Esophagus muscularis mucosa (tissue), 4 donors: ENCODE measurements around the gene ETFBKMT. TPM values are rescaled to one million over a fixed set of nuclear protein-coding genes. Genes with fewer than 3 reads are reported as not detected.
"Not testable (repeated sequence)": the region's sequence is repeated elsewhere in the genome, so short reads cannot be mapped to it uniquely, and the experiment has no call there.

ENCODE experiments used
- DNase-seq: peaks from one replicate; pipeline ENCODE4 v3.0.0-alpha.2; 2017; ENCODE audit errors: extremely low spot score
- H3K27ac ChIP-seq, 4 donors: fragments of 200-600 bp; sonication (generic); replicated peaks in 1 of 4; 1 replicate in 3 of 4; 2 replicates in 1 of 4; pipeline ENCODE4 v1.5.1; 2016 to 2019; ENCODE audit warnings: mild to moderate bottlenecking in 1 of 4
- H3K27me3 ChIP-seq, 4 donors: fragments of 200-600 bp; sonication (generic); one replicate each; pipeline versions ENCODE4 v1.5.1 to v1.6.0; 2016 to 2019
- H3K36me3 ChIP-seq, 4 donors: fragments of 200-600 bp; sonication (generic); one replicate each; pipeline ENCODE4 v1.5.1; 2016 to 2019
- H3K4me1 ChIP-seq, 4 donors: fragments of 200-600 bp; sonication (generic); one replicate each; pipeline ENCODE4 v1.5.1; 2016 to 2019
- H3K4me3 ChIP-seq, 4 donors: fragments of 200-600 bp; sonication (generic); 1 replicate in 2 of 4; 2 replicates in 2 of 4; pipeline ENCODE4 v1.5.1; 2016 to 2019; ENCODE audit warnings: mild to moderate bottlenecking in 4 of 4, moderate library complexity in 1 of 4
- H3K9me3 ChIP-seq, 4 donors: fragments of 200-600 bp; sonication (generic); 1 replicate in 3 of 4; 2 replicates in 1 of 4; pipeline ENCODE4 v1.5.1; 2016 to 2019
- EP300 ChIP-seq: sonication (generic); formaldehyde crosslinking; IDR thresholded peaks from one replicate; pipeline ENCODE4 v1.6.1; 2017; ENCODE audit warnings: antibody characterized with exemption
- POLR2A ChIP-seq: fragments of 450-650 bp; IDR thresholded peaks from one replicate; pipeline ENCODE4 v1.6.1; 2017; ENCODE audit warnings: antibody characterized with exemption, moderate library complexity, mild to moderate bottlenecking, low read depth
- POLR2AphosphoS5 ChIP-seq, 2 donors: sonication (generic); formaldehyde crosslinking; IDR thresholded peaks; one replicate each; pipeline ENCODE4 v1.6.1; 2017; ENCODE audit warnings: antibody characterized with exemption in 2 of 2
- WGBS: methylation state at CpG from one replicate; pipeline ENCODE4 v1.1.5; 2018; 5-methylcytosine and 5-hydroxymethylcytosine counted together
- intact Hi-C: fragments of 100-400 bp; cut with DNase I; formaldehyde crosslinking; loops from one replicate; pipeline ENCODE4 v1.15.1; 2023
- total RNA-seq, 4 donors: library from RNA; depleted of rRNA; stranded (reverse); fragments of >200 nt; gene quantifications; one replicate each; pipeline versions ENCODE4 v1.1.0 to v1.2.1, GENCODE V29; 2016
- TF ChIP-seq, protein P1 (sequence below), 3 experiments: fragments of 200-600 bp in 2 of 3; fragments of 450-650 bp in 1 of 3; sonication (generic) in 2 of 3; IDR thresholded peaks; one replicate each; pipeline ENCODE4 v1.5.1; 2017 to 2019; ENCODE audit warnings: antibody characterized with exemption in 3 of 3, mild to moderate bottlenecking in 2 of 3, moderate library complexity in 1 of 3

ETFBKMT gene
- total RNA-seq, 4 donors from 2014 or later = 0.83 to 5.1 (median 2.9) TPM

DNA sequence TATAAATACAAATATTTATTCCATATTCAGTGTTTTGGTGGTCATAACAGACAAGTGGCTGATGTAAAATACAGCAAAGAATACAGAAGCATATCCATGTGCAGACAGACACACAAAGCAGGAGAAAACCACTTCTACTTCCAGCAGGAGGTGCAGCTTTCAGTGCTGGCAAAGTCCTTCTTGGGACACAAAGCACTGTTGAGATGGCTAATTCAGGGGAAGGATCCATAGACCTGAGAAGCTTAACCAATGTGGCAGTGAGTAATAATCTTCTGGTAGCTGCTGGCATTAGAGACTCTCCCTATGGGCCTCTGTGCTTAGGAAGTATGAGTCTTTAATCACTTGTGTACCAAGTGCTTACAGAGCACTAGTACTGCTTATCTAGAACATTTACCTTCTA is 42.6 kb downstream of the ETFBKMT start:
- no peaks in the 10 kb centered on the region for H3K27me3 ChIP-seq
- DNase-seq = no peak
- no peak overlapping the region for H3K27ac ChIP-seq
- no peaks in the 10 kb centered on the region for H3K4me1 ChIP-seq
- no peak overlapping the region for H3K4me3 ChIP-seq
- intact Hi-C loops = no loop called here
- peaks cover 4 to 42% (median 14%) of the 10 kb centered on the region in 4 donors for H3K36me3 ChIP-seq
- H3K9me3 ChIP-seq = no peaks in the 10 kb centered on the region
- no peak for TF ChIP-seq POLR2A
- no peak for TF ChIP-seq EP300
- no peak for TF ChIP-seq POLR2AphosphoS5 (IDR thresholded peaks at IDR 0.05)
- TF ChIP-seq, protein P1, sequence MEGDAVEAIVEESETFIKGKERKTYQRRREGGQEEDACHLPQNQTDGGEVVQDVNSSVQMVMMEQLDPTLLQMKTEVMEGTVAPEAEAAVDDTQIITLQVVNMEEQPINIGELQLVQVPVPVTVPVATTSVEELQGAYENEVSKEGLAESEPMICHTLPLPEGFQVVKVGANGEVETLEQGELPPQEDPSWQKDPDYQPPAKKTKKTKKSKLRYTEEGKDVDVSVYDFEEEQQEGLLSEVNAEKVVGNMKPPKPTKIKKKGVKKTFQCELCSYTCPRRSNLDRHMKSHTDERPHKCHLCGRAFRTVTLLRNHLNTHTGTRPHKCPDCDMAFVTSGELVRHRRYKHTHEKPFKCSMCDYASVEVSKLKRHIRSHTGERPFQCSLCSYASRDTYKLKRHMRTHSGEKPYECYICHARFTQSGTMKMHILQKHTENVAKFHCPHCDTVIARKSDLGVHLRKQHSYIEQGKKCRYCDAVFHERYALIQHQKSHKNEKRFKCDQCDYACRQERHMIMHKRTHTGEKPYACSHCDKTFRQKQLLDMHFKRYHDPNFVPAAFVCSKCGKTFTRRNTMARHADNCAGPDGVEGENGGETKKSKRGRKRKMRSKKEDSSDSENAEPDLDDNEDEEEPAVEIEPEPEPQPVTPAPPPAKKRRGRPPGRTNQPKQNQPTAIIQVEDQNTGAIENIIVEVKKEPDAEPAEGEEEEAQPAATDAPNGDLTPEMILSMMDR (IDR thresholded peaks at IDR 0.05) = no peak

DNA sequence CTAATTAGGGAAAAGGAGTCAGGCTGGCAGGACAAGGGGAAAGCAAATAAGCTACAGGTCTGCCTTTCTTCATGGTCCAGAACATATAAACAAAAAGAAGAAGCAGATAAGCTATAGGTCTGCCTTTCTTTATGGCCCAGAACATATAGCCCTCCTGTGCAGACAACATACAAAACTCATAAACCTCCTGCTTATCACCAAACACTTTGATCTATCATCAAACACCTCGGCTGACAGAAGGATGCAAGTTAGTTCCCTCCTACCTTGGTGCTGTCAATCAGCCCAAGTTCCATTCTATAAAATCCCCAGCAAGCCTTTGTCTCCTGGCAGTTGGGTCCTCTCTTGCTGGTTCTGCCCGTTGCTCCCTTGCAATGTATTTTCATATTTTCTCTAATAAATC is 46.1 kb downstream of the ETFBKMT start:
- Histone ChIP-seq H3K36me3 (peaks cover 0 to 34% (median 13%) of the 10 kb centered on the region in 4 donors), H3K4me1 (no peaks in the 10 kb centered on the region), H3K4me3 (no peak overlapping the region), H3K27me3 (no peaks in the 10 kb centered on the region), H3K27ac (no peak overlapping the region), H3K9me3 (peaks cover 0 to 15% (median 12%) of the 10 kb centered on the region in 4 donors)
- WGBS = 91% methylated on average over 2 of the region's 2 CpGs
- intact Hi-C loops = no loop called here
- no peak for DNase-seq
- TF ChIP-seq POLR2A = no peak
- no peak for TF ChIP-seq EP300
- TF ChIP-seq, protein P1 (IDR thresholded peaks at IDR 0.05) = no peak
- TF ChIP-seq POLR2AphosphoS5 (IDR thresholded peaks at IDR 0.05) = no peak

DNA sequence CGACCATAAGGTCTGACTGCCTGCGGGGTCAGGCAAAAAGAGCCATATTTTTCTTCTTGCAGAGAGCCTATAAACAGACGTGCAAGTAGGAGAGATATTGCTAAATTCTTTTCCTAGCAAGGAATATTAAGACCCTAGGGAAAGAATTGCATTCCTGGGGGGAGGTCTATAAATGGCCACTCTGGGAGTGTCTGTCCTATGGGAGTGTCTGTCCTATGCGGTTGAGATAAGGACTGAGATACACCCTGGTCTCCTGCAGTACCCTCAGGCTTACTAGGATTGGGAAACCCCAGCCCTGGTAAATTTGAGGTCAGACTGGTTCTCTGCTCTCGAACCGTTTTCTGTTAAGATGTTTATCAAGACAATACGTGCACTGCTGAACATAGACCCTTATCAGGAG is 48.6 kb downstream of the ETFBKMT start:
- H3K4me3 ChIP-seq, H3K27me3 ChIP-seq, intact Hi-C loops, H3K27ac ChIP-seq, DNase-seq, H3K4me1 ChIP-seq: not testable (repeated sequence)
- WGBS = 93% methylated on average over 7 of the region's 7 CpGs
- peaks cover 0 to 26% (median 13%) of the 10 kb centered on the region in 4 donors for H3K36me3 ChIP-seq
- H3K9me3 ChIP-seq = peaks cover 0 to 15% (median 12%) of the 10 kb centered on the region in 4 donors

DNA sequence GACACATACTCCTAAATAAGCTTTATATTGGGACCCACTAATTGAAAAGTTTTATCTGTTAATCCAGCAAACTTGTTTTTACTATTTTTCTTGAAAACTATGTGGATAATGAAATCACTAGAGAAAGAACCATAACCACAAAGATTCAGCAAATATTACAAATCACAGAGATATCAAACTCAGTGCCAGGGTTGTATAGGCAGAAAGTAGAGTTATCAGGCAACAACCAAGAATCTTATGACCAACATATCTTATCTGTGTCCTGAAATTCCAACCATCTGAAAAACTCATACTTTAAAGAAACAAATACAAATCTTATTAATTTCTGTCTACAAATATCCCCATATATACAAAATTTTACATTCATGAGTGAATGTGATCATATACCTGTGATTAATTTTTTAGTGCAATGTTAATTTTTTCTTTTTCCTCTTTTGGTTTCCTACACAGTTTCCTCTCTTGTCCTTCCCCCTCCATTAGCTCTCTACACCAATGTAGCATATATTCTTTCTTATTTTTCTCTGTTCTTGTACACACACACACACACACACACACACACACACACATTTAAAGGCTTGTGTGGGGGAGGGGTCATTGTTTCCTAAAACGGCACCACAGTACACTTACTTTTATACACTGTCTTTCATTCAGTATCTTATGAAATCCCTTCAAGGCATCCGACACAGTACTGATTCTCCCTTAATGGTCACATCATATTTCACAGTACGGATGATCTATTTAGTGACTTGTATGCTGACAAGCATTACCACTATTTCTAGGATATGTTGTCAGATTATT is 50.7 kb downstream of the ETFBKMT start:
- Histone ChIP-seq H3K36me3 (peaks cover 0 to 26% (median 13%) of the 10 kb centered on the region in 4 donors), H3K4me3 (no peak overlapping the region), H3K9me3 (peaks cover 0 to 15% (median 12%) of the 10 kb centered on the region in 4 donors), H3K27ac (no peak overlapping the region), H3K4me1 (no peaks in the 10 kb centered on the region), H3K27me3 (no peaks in the 10 kb centered on the region)
- intact Hi-C loops = no loop called here
- TF ChIP-seq POLR2AphosphoS5 (IDR thresholded peaks at IDR 0.05) (no peak), POLR2A (no peak), EP300 (no peak)
- TF ChIP-seq, protein P1 (IDR thresholded peaks at IDR 0.05) = no peak
- WGBS = 73% methylated on average over 3 of the region's 3 CpGs
- no peak for DNase-seq

DNA sequence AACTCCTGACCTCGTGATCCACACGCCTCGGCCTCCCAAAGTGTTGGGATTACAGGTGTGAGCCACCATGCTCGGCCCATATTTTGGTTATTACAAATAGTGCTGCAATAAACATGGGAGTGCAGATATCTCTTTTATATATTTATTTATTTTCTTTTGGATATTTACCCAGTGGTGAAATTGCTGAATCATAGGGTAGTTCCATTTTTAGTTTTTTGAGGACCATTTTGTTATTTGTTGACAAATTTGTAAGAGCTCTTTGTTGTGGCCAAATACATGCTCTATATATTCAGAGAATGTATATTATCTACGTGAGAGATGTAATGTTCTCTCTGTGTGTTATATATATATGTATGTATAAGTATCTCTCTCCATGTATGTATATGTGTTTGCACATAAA is 53.4 kb downstream of the ETFBKMT start:
- 99% methylated on average over 5 of the region's 5 CpGs for WGBS
- DNase-seq = no peak
- Histone ChIP-seq H3K27ac (no peak overlapping the region), H3K36me3 (peaks cover 0 to 18% (median 11%) of the 10 kb centered on the region in 4 donors), H3K27me3 (no peaks in the 10 kb centered on the region), H3K9me3 (peaks cover 0 to 11% (median 6%) of the 10 kb centered on the region in 4 donors), H3K4me1 (no peaks in the 10 kb centered on the region), H3K4me3 (no peak overlapping the region)
- intact Hi-C loops = no loop called here
- TF ChIP-seq, protein P1 (IDR thresholded peaks at IDR 0.05) = no peak
